Measurements from ENCODE around the gene PTPRE. TPM values are rescaled to one million over a fixed set of nuclear protein-coding genes. Genes with fewer than 3 reads are reported as not detected.

Gene PTPRE
- total and polyA plus RNA-seq, 10 of the 15 experiments (the other 5 are each of a cell fraction or from before 2014, with no cell fraction given): 2.9 to 7.6 (median 5.8) TPM

- CTCF ChIA-PET: no interaction called here
- WGBS (ENCODE audit: insufficient coverage, insufficient replicate concordance, low lambda C conversion rate, missing lambda C conversion rate): 69% methylated on average over 9 of the region's 9 CpGs
Observed at GRCh38 chr10:127916826-127917225, 9.9 kb downstream of the PTPRE start.

More at GRCh38 chr10:127916826-127917225, 9.9 kb downstream of the PTPRE start:
- no peaks in the 10 kb centered on the region; the same call in 2 of the 3 replicates for H3K9me3 ChIP-seq (replicated peaks; ENCODE audit: control insufficient read depth, insufficient read depth, low read length)
- in situ Hi-C loops (cut with MboI) (no loop called here), intact Hi-C loops (cut with micrococcal nuclease; ENCODE audit: unreplicated experiment) (no loop called here)
- POLR2A ChIA-PET: no interaction called here
- H3K4me1 ChIP-seq (ENCODE audit: control insufficient read depth, insufficient read depth, low read length): no peaks in the 10 kb centered on the region
- no peaks in the 10 kb centered on the region for H3K36me3 ChIP-seq (ENCODE audit: control insufficient read depth in 2 of 2, insufficient read depth in 2 of 2, low read length in 1 of 2)
- no peak overlapping the region for H2AFZ ChIP-seq (ENCODE audit: control insufficient read depth, low read depth, low read length)
- RAD21 ChIA-PET (ENCODE audit: unreplicated experiment): no interaction called here
- DNase-seq (ENCODE audit: low read depth, low spot score): no peak
- SMC1A ChIA-PET (ENCODE audit: uncharacterized antibody, unreplicated experiment): no interaction called here
- FAIRE-seq: no peak
- BruUV-seq (replicated peaks): no TSS peak
- no peak overlapping the region for H3K4me3 ChIP-seq
- H3K4me2 ChIP-seq (ENCODE audit: control insufficient read depth, insufficient read depth): no peak overlapping the region
- TF ChIP-seq RFX5 (IDR thresholded peaks at IDR 0.05; ENCODE audit: low read depth, low read length) (no peak), ATF7 (IDR thresholded peaks at IDR 0.05; ENCODE audit: low read depth) (no peak), JUND (IDR thresholded peaks at IDR 0.05; ENCODE audit: low read depth, low read length) (no peak), BCL3 (IDR thresholded peaks at IDR 0.05; ENCODE audit: borderline replicate concordance, insufficient read depth, low read depth, low read length, poor library complexity, severe bottlenecking) (no peak), LARP7 (IDR thresholded peaks at IDR 0.05) (no peak), NR2C2 (IDR thresholded peaks at IDR 0.05; ENCODE audit: borderline replicate concordance, control insufficient read depth, insufficient read length, low read depth) (no peak), MYB (IDR thresholded peaks at IDR 0.05; ENCODE audit: borderline replicate concordance, low read depth, low read length) (no peak), MTA3 (IDR thresholded peaks at IDR 0.05; ENCODE audit: borderline replicate concordance, low read length) (no peak), BACH1 (IDR thresholded peaks at IDR 0.05; ENCODE audit: borderline replicate concordance) (no peak), MAX (IDR thresholded peaks at IDR 0.05; ENCODE audit: low read depth, low read length) (no peak), EGR1 (IDR thresholded peaks at IDR 0.05; ENCODE audit: borderline replicate concordance in 1 of 2, low read depth in 2 of 2, low read length in 2 of 2) (no peak)
- H3K79me2 ChIP-seq (ENCODE audit: control insufficient read depth, insufficient read depth, low read length): no peaks in the 10 kb centered on the region
- no peak for ATAC-seq
- no peaks in the 10 kb centered on the region for H3K27me3 ChIP-seq (replicated peaks in 1 of 2; ENCODE audit: control insufficient read depth in 2 of 2, insufficient read depth in 2 of 2, low read length in 1 of 2)
- no peak overlapping the region for H3K9ac ChIP-seq (ENCODE audit: control insufficient read depth, insufficient read depth, low read length)
- H3K27ac ChIP-seq (ENCODE audit: control insufficient read depth, insufficient read depth): no peak overlapping the region
- no peaks in the 10 kb centered on the region for H4K20me1 ChIP-seq (ENCODE audit: control insufficient read depth, insufficient read depth)
